ENCODE data around the gene RWDD4.
"Not testable (repeated sequence)": the region's sequence is repeated elsewhere in the genome, so short reads cannot be mapped to it uniquely, and the experiment has no call there.

Gene RWDD4

DNA sequence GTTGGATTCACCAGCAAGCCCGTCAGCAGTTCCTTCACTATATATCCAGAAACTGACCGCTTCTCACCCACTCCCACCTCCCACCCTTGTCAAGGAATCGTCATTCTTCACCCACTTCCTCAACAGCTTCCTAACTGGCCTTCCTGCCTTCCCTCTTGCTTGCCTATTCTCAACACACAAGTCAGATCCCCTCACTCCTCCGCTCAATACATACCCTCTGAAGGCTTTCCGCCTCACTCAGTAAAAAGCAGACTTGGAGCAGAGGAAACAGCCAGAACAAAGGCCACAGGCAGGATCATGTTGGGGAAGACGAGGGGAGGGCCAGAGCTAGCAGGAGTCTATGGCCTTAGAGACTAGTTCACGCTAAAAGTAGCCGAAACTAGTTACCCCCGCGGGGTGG, 23.7 kb downstream of the RWDD4 start:
- DNase-seq = no peak

GRCh38 chr4:183633476-183634400, 25.2 kb downstream of the RWDD4 start:
- no peak for DNase-seq

- DNase-seq = no peak
Measured at GRCh38 chr4:183632689-183633088, 26.3 kb downstream of the RWDD4 start.

DNA sequence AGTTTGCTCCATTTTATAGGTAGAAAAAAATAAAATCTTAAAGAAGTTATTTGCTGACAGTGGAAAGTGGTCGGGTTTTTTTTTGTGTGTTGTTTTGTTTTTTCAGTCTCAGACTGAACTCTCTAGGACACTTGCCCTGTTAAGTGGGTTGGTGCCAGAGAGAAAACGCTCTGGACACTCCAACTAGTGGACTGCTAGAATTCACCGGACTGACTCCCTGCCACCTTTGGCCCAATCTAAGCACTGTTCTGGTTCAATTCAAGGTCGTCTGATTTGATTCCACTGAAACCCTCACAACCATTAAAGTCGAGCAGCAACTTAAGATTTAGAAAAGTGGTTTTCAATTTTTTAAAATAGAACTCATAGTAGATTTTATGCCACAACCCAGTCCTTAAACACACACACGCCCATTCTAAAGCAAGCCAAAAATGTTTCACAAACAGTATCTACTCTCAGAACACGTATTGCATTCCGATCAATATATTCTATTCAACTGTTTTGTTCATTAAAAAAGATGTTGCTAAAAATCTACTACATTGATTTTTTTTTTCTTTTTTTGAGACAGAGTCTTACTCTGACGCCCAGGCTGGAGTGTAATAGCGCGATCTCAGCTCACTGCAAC, 27.3 kb downstream of the RWDD4 start:
- no peak for DNase-seq

GRCh38 chr4:183627979-183628588, 30.9 kb downstream of the RWDD4 start:
- DNase-seq = no peak

DNA sequence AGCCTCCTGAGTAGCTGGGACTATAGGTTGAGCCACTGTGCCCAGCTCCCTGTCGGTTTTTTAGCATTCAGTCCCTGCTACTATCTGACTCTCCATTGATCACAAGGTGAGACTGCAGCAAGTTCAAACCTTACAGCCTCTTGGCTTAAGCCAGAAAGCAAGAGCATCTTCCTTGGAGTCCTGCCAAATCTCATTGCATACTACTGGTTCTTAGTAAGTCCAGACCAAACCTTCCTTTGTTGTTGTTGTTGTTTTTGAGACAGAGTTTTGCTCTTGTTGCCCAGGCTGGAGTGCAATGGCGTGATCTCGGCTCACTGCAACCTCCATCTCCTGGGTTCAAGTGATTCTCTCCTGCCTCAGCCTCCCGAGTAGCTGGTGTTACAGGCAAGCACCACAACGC, 31.7 kb downstream of the RWDD4 start:
- DNase-seq = not testable (repeated sequence)

GRCh38 chr4:183626168-183626567, 32.8 kb downstream of the RWDD4 start:
- no peak for DNase-seq

DNA sequence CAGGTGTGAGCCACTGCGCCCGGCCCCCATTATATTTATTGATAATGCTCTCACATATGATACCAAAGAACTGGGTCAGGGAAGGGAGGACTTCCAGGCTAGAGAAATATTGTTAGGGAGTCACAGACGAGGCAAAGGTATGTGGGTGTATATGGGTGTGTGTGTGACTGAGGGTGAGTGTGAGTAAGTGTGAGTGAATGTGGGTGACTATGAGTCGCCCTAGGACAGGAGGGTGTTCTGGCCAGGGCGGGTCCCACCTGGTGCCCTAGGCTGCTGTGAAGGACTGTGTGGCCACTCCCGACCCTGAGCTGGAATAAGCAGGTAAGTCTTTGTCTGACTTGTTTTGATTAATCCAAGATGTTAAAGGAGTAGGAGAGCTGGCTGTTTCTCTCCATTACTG, 34.4 kb downstream of the RWDD4 start:
- no peak for DNase-seq

DNA sequence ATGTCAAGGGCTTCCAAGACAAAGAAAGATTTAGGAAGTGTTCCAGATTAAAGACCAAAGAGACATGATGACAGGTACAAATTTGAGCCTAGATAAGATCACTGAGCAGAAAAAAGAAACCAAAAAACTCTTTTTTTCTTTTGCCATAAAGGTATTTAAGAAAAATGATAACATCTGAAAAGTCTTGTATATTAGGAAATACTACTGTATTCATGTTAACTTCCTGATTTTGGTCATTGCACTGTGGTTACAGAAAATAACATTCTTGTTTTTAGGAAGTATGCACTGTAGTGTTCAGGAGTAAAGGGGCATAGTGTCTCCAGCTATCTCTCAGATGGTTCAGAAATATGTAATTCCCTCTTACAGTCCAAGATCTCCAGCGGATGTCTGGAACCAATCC, 37.1 kb downstream of the RWDD4 start:
- no peak for DNase-seq

- no peak for DNase-seq
Measured at GRCh38 chr4:183620421-183620820, 38.6 kb downstream of the RWDD4 start.

GRCh38 chr4:183618681-183619080, 40.3 kb downstream of the RWDD4 start:
- no peak for DNase-seq

DNA sequence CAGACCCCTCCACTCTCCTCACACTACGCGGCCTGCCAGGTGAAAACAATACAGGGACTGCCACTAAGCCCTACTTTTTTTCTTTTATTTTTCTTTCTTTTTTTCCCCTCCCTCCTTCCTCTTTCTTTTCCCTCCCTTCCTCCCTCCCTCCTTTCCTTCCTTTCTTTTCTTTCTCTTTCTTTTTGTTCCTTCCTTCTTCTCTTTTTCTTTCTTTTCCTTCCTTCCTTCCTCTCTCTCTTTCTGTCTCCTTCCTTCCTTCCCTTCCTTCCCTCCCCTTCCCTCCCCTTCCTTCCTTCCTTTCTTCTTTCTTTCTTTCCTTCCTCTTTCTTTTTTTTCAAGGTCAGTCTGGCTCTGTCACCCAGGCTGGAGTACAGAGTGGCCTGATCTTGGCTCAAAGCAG, 41.9 kb downstream of the RWDD4 start:
- DNase-seq = no peak

DNA sequence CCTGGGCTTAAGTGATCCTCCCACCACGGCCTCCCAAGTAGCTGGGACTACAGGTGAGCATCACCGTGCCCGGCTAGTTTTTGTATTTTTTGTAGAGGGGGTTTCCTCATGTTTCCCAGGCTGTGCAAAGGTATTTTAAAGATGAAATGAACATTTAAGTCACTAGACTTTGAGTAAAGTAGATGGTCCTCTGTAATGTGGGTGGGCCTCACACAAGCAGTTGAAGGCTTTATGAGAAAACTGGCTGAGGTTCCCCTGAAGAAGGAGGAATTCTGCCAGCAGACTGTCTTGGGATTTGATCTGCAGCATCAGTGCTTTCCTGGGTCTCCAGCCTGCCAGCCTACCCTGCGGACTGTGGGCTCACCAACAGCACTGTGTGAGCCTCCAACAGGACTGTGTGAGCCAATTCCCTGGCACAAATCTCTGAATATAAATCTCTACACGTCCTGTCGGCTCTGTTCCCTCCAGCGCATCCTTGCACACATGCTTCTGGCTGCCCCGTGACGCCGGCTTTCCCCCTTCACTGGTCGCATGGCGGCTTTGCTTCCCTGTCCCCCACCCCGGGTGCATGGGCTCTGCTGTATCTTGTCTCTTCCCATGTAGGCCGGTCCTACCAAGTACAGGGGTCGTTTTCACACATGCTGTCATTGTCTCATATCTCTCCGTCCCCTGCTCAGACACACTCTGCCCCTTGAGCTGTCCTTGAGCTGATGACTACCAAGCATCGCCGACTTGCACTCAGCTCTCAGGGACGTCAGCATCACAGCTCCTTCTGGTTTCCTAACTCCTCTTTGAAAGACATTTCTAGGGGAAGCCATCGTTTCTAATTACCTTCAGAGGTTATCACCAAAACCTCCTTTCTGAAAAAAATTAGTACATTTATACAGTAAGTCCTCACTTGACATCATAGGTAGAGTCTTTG, 46.4 kb downstream of the RWDD4 start:
- DNase-seq = no peak

GRCh38 chr4:183611210-183611830, 47.7 kb downstream of the RWDD4 start:
- DNase-seq = no peak

DNA sequence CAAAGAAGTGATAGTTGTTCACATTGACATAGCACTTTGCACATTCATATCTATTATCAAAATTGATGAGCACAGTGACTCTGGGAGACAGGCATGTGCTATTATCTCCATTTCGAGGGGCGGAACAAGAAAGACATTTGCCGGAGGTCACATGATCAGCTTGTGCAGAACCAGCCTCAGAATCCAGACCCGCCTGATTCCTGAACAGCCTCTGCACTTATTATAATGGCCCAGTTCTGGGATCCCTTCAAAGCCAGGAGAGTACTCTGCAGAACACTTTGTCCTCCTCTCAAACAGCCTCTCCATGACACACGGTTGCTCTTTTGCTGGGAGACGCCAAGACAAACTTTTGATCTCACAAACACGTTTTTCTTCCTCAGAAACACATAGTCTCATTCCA, 48.4 kb downstream of the RWDD4 start:
- no peak for DNase-seq

DNA sequence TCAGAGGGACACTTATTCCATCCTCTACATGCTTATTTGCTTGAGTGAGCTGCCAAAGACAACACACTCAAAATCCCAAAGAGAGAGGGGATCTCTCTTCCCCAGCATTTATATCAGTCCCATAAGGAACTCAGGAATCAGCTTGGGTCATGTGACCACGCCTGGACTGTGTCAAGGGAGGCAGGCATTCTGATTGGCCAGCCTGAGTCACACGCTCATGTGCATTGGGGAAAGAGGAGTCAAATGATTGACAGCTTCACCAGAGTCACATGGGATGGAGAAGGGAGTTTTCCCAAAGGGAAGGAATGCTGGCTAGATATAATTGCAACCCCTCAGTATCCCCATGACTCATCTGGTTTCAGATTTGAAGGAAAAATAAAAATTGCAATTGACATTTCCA, 49.0 kb downstream of the RWDD4 start:
- DNase-seq = no peak

DNA sequence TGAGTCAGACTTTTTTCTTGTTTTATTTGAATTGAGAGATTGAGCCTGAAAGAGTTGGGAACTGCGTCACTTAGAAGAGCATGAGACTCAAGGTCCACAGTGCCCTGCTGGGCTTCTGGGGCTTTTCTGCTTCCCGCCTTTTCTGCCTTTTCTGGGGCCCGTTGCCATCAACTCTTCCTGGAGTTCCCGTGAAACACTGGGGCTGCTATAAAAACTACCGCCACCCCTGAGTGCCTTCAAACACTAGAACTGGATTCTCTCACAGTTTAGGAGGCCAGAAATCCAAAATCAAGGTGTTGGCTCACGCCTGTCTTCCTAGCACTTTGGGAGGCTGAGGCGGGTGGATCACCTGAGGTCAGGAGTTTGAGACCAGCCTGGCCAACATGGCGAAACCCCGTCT, 49.8 kb downstream of the RWDD4 start:
- no peak for DNase-seq

GRCh38 chr4:183607894-183608293, 51.1 kb downstream of the RWDD4 start:
- no peak for DNase-seq

DNA sequence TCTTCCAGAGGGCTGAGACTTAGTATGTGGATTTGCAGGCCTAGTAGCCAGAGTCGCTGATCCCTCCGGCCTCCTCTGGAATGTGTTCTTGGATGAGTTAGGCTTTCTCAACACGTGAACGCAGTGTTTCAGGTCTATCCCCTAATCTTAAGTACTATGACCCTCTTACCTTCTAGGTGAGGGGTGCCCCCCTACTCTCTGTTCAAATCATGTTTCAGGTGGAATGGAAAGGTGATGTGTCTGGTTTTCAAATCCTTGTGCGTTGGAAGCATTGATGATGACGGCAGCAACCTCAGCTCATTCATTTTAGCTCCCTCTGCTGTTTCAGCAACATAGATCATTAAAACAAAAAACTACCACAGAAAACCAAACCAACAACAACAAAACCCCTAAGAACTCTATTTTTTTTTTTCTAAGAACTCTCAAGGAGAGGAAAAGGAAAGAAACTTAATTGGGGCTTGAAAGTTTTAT, 56.4 kb downstream of the RWDD4 start:
- DNase-seq = no peak

DNA sequence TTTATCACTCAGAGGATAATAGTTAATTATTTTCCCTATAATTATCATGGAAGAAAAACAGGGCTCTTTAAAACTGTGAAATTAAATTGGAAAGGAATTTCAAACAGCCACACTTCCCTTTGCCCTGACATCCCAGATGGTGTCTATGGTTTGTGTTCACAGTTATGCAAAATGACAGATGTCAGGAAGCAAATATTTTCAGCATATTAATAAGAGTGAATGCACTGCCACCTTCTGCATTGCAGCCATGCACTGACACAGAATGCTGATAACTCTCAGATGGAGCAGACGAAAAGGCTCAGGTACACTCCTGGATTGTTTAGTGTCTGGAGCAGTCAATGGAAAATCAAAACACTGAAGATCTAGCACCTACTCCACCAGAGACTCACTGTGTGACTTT, 57.6 kb downstream of the RWDD4 start:
- DNase-seq = no peak

GRCh38 chr4:183600189-183600685, 58.7 kb downstream of the RWDD4 start:
- DNase-seq = no peak

DNA sequence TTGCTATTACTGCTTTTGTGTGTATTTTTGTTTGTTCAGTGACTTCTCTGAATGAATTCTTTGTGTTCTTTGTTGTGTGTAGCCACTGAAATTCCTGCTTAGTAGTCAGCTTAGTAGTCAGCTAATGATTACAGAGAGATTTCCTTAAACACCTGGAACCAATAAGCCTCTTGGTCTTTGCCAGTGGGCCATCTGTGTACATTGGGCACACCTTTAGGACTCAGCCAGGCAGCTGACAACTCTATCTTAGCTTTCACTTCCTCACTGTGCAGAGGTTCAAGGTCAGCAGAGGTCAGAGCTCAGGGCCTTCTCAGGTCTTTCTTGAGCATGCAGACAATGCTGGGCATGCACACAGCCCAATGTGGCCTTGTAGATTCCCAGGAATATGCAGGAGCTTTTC, 59.3 kb downstream of the RWDD4 start:
- DNase-seq = no peak

All from SHP77 treated with DMSO at 0.1 percent for 48 hours (cell line).